SK-N-SH (cell line): ENCODE results near the gene OR2Y1. TPM values are rescaled to one million over a fixed set of nuclear protein-coding genes. Genes with fewer than 3 reads are reported as not detected.

Source experiments
- CTCF ChIA-PET: fragments of 300-600, 350-600 bp; formaldehyde crosslinking; extraction: SDS; loops from one replicate; lab custom pipeline; 2021; lab: Yijun Ruan, JAX
- POLR2A ChIA-PET: fragments of 350-600 bp; sonication (Branson Sonifier 250); formaldehyde crosslinking; extraction: SDS; loops from one replicate; lab custom pipeline; 2020; ENCODE audit warnings: antibody characterized with exemption, inconsistent platforms; lab: Yijun Ruan, JAX
- DNase-seq: peaks from one replicate; pipeline ENCODE4 v3.0.0; 2012
- H2AFZ ChIP-seq: fragments of 200-600 bp; sonication (generic); 2 replicates; pipeline ENCODE4 v1.8.1; 2016; ENCODE audit warnings: antibody characterized with exemption, mild to moderate bottlenecking, low read depth
- H3F3A ChIP-seq: fragments of 200-600 bp; sonication (generic); replicated peaks from 2 replicates; pipeline ENCODE3; 2016; ENCODE audit warnings: antibody characterized with exemption, mild to moderate bottlenecking; ENCODE audit not compliant: insufficient read depth
- H3K27ac ChIP-seq, 2 experiments: fragments of 200-500 bp in 1 of 2; fragments of 200-600 bp in 1 of 2; sonication (Bioruptor generic) in 1 of 2; sonication (generic), shearing (Covaris generic) in 1 of 2; 2 replicates each; pipeline versions ENCODE4 v1.5.1 to v1.6.1; 2014 to 2016; ENCODE audit warnings: low read depth in 2 of 2, inconsistent platforms in 1 of 2, low read length in 1 of 2, mild to moderate bottlenecking in 1 of 2, mixed read lengths in 1 of 2
- H3K27me3 ChIP-seq: fragments of 200-600 bp; sonication (generic), shearing (Covaris generic); 2 replicates; pipeline ENCODE4 v1.6.1; 2016; ENCODE audit warnings: mixed run types; ENCODE audit not compliant: insufficient read depth
- H3K36me3 ChIP-seq, 2 experiments: fragments of 200-500 bp in 1 of 2; fragments of 200-600 bp in 1 of 2; sonication (Bioruptor generic) in 1 of 2; sonication (generic) in 1 of 2; replicated peaks in 1 of 2; 2 replicates each; pipeline versions ENCODE3 to v1.5.1; 2014 to 2016; ENCODE audit warnings: low read length in 1 of 2, mild to moderate bottlenecking in 1 of 2; ENCODE audit not compliant: insufficient read depth in 2 of 2, control insufficient read depth in 1 of 2
- H3K4me1 ChIP-seq, 2 experiments: fragments of 200-500 bp in 1 of 2; fragments of 200-600 bp in 1 of 2; sonication (Bioruptor generic) in 1 of 2; sonication (generic), shearing (Covaris generic) in 1 of 2; 2 replicates each; pipeline versions ENCODE4 v1.5.1 to v1.6.1; 2014 to 2016; ENCODE audit warnings: low read depth in 1 of 2, low read length in 1 of 2, mixed run types in 1 of 2; ENCODE audit not compliant: insufficient read depth in 2 of 2, control insufficient read depth in 1 of 2
- H3K4me2 ChIP-seq: fragments of 200-600 bp; sonication (generic), shearing (Covaris generic); 2 replicates; pipeline ENCODE4 v1.6.1; 2017; ENCODE audit warnings: mixed run types
- H3K4me3 ChIP-seq, 2 experiments: fragments of 200-500 bp in 1 of 2; fragments of 200-600 bp in 1 of 2; sonication (Bioruptor generic) in 1 of 2; sonication (generic), shearing (Covaris generic) in 1 of 2; 2 replicates each; pipeline versions ENCODE4 v1.5.1 to v1.8.1; 2014 to 2016; ENCODE audit warnings: low read depth in 2 of 2, inconsistent platforms in 1 of 2, low read length in 1 of 2, mild to moderate bottlenecking in 1 of 2, mixed read lengths in 1 of 2, moderate library complexity in 1 of 2
- H3K79me2 ChIP-seq: fragments of 200-600 bp; sonication (generic); 2 replicates; pipeline ENCODE4 v1.8.1; 2017; ENCODE audit warnings: mild to moderate bottlenecking; ENCODE audit not compliant: insufficient read depth
- H3K9ac ChIP-seq: fragments of 200-600 bp; sonication (generic); 2 replicates; pipeline ENCODE4 v1.6.1; 2017; ENCODE audit warnings: mixed run types
- H3K9me2 ChIP-seq: fragments of 200-600 bp; sonication (generic); 2 replicates; pipeline ENCODE4 v1.6.1; 2017; ENCODE audit warnings: mixed run types
- H3K9me3 ChIP-seq: fragments of 200-600 bp; sonication (generic); 2 replicates; pipeline ENCODE4 v1.6.1; 2017; ENCODE audit warnings: mixed run types, mild to moderate bottlenecking, moderate library complexity
- H4K20me1 ChIP-seq: fragments of 200-600 bp; sonication (generic); 2 replicates; pipeline ENCODE4 v1.6.1; 2017; ENCODE audit warnings: mild to moderate bottlenecking, mixed run types; ENCODE audit not compliant: insufficient read depth
- EZH2phosphoT487 ChIP-seq: fragments of 200-600 bp; sonication (generic); IDR thresholded peaks from 2 replicates; pipeline ENCODE4 v1.6.1; 2017; ENCODE audit warnings: low read depth, mixed run types, mild to moderate bottlenecking, antibody characterized with exemption, moderate library complexity, borderline replicate concordance
- GABPA ChIP-seq: IDR thresholded peaks from 2 replicates; pipeline ENCODE4 v1.4.0; 2012; ENCODE audit warnings: low read depth, mild to moderate bottlenecking
- MAX ChIP-seq: IDR thresholded peaks from 2 replicates; pipeline ENCODE4 v1.4.0; 2012; ENCODE audit warnings: low read depth
- MEF2A ChIP-seq: IDR thresholded peaks from 2 replicates; pipeline ENCODE4 v1.4.0; 2012; ENCODE audit warnings: low read depth, borderline replicate concordance
- NRF1 ChIP-seq: IDR thresholded peaks from 2 replicates; pipeline ENCODE4 v1.6.1; 2012; ENCODE audit warnings: low read depth, mild to moderate bottlenecking, low read length
- REST ChIP-seq: IDR thresholded peaks from 2 replicates; pipeline ENCODE4 v1.6.1; 2012; ENCODE audit warnings: mild to moderate bottlenecking, low read depth, low read length, moderate library complexity
- RXRA ChIP-seq: IDR thresholded peaks from 2 replicates; pipeline ENCODE4 v1.4.0; 2012; ENCODE audit warnings: low read depth, mild to moderate bottlenecking, borderline replicate concordance
- TAF1 ChIP-seq: IDR thresholded peaks from 2 replicates; pipeline ENCODE4 v1.6.1; 2012; ENCODE audit warnings: low read depth, mild to moderate bottlenecking, low read length, moderate library complexity, borderline replicate concordance
- TCF12 ChIP-seq: IDR thresholded peaks from 2 replicates; pipeline ENCODE4 v1.4.0; 2012
- ZBTB33 ChIP-seq: IDR thresholded peaks from 2 replicates; pipeline ENCODE4 v1.4.0; 2012; ENCODE audit warnings: low read depth, borderline replicate concordance
- WGBS: methylation state at CpG from one replicate; pipeline ENCODE4 v1.1.6; 2017; ENCODE audit warnings: low lambda C conversion rate; 5-methylcytosine and 5-hydroxymethylcytosine counted together
- polyA plus RNA-seq, 3 experiments: library from polyadenylated mRNA; depleted of rRNA; stranded (reverse); fragments of >200 nt; gene quantifications; 2 replicates each; pipeline ENCODE4 v1.2.3, GENCODE V29; 2012

OR2Y1 gene
- polyA plus RNA-seq, 1 of the 3 experiments (the other 2 are of a cell fraction): not detected

- Histone ChIP-seq H3K4me1 (no peaks in the 10 kb centered on the region), H3K79me2 (no peaks in the 10 kb centered on the region), H3K9me3 (no peaks in the 10 kb centered on the region), H3F3A (peaks cover 1% of the 10 kb centered on the region), H2AFZ (no peak overlapping the region), H3K4me2 (no peak overlapping the region), H3K9ac (no peak overlapping the region), H3K4me3 (no peak overlapping the region), H3K9me2 (no peaks in the 10 kb centered on the region), H4K20me1 (no peaks in the 10 kb centered on the region), H3K27me3 (no peaks in the 10 kb centered on the region; the same call in 1 of the 2 replicates), H3K36me3 (no peaks in the 10 kb centered on the region), H3K27ac (no peak overlapping the region)
- DNase-seq: no peak
- ChIA-PET POLR2A (no interaction called here), CTCF (interaction anchor here (0.8 kb wide), 1 partner anchor 12 kb away, joined by 4 read pairs; no protein-coding TSS in a partner anchor)
- TF ChIP-seq MAX: no peak
- TF ChIP-seq TCF12: no peak
- no peak for TF ChIP-seq RXRA
These were observed 32.0 kb upstream of the OR2Y1 start for GRCh38 chr5:180771839-180772238.

GRCh38 chr5:180769821-180770220 is 30.0 kb upstream of the OR2Y1 start:
- Histone ChIP-seq H3K9me2 (no peaks in the 10 kb centered on the region), H2AFZ (no peak overlapping the region), H3K9ac (no peak overlapping the region), H3K4me3 (no peak overlapping the region), H3K4me2 (no peak overlapping the region), H4K20me1 (no peaks in the 10 kb centered on the region), H3K27me3 (no peaks in the 10 kb centered on the region), H3K4me1 (no peaks in the 10 kb centered on the region), H3K36me3 (no peaks in the 10 kb centered on the region), H3F3A (no peaks in the 10 kb centered on the region), H3K27ac (no peak overlapping the region), H3K9me3 (no peaks in the 10 kb centered on the region), H3K79me2 (no peaks in the 10 kb centered on the region)
- no peak for TF ChIP-seq EZH2phosphoT487
- CTCF ChIA-PET: no interaction called here
- 25% methylated on average over 3 of the region's 3 CpGs for WGBS
- POLR2A ChIA-PET: no interaction called here
- no peak for DNase-seq

GRCh38 chr5:180755601-180756000 is 15.7 kb upstream of the OR2Y1 start:
- 1% methylated on average over 2 of the region's 2 CpGs for whole genome bisulfite sequencing
- ChIA-PET POLR2A (no interaction called here), CTCF (interaction anchor here (1.5 kb wide), 1 partner anchor 13 kb away, joined by 3 read pairs; no protein-coding TSS in a partner anchor)
- no peaks in the 10 kb centered on the region for H3K9me2 ChIP-seq
- H3K27me3 ChIP-seq: no peaks in the 10 kb centered on the region
- no peak overlapping the region for H2AFZ ChIP-seq
- H3K9me3 ChIP-seq: no peaks in the 10 kb centered on the region
- H3K4me3 ChIP-seq: no peak overlapping the region
- H3K27ac ChIP-seq: no peak overlapping the region
- DNase-seq: no peak
- H3F3A ChIP-seq: no peaks in the 10 kb centered on the region
- no peaks in the 10 kb centered on the region for H3K4me1 ChIP-seq
- TF ChIP-seq MAX (no peak), TAF1 (no peak), TCF12 (no peak), REST (no peak), MEF2A (no peak), ZBTB33 (no peak), GABPA (no peak), NRF1 (no peak)
- TF ChIP-seq, all 33 proteins: peak for 0
- Histone ChIP-seq H4K20me1 (no peaks in the 10 kb centered on the region), H3K9ac (no peak overlapping the region), H3K36me3 (no peaks in the 10 kb centered on the region), H3K4me2 (no peak overlapping the region), H3K79me2 (no peaks in the 10 kb centered on the region)
